HepG2 (cell line): Measurements from ENCODE around the gene ACOT13. TPM values are rescaled to one million over a fixed set of nuclear protein-coding genes. Genes with fewer than 3 reads are reported as not detected.

Source experiments
- ARNTL ChIP-seq: sonication (generic); formaldehyde crosslinking; IDR thresholded peaks from 2 replicates; pipeline ENCODE4 v1.4.0; 2020; ENCODE audit warnings: mild to moderate bottlenecking, missing genetic modification reagents
- ATF6 ChIP-seq: sonication (generic); formaldehyde crosslinking; conservative IDR thresholded peaks from 2 replicates; pipeline ENCODE4 v1.4.0; 2020; ENCODE audit warnings: missing genetic modification reagents
- ISL2 ChIP-seq: sonication (generic); formaldehyde crosslinking; IDR thresholded peaks from 2 replicates; pipeline ENCODE4 v1.5.0; 2020; ENCODE audit warnings: missing genetic modification reagents
- MNT ChIP-seq: fragments of 450-650 bp; IDR thresholded peaks from 2 replicates; pipeline ENCODE4 v1.6.1; 2016
- RELA ChIP-seq: sonication (generic); formaldehyde crosslinking; IDR thresholded peaks from 2 replicates; pipeline ENCODE4 v1.4.0; 2020; ENCODE audit warnings: missing genetic modification reagents
- SRSF9 ChIP-seq: fragments of 200-400 bp; formaldehyde crosslinking; IDR thresholded peaks from 2 replicates; pipeline ENCODE4 v1.6.1; 2018; ENCODE audit warnings: borderline replicate concordance, mild to moderate bottlenecking, low read depth, low read length; ENCODE audit not compliant: insufficient read depth, poor library complexity, severe bottlenecking
- TGIF2 ChIP-seq: IDR thresholded peaks from 2 replicates; pipeline ENCODE4 v1.6.1; 2016; ENCODE audit warnings: control low read depth, missing compliant biosample characterization
- ZFP91 ChIP-seq: sonication (generic); formaldehyde crosslinking; IDR thresholded peaks from 2 replicates; pipeline ENCODE4 v1.9.0; 2022; ENCODE audit warnings: missing genetic modification reagents, mild to moderate bottlenecking, borderline replicate concordance
- ZMAT5 ChIP-seq: sonication (generic); formaldehyde crosslinking; IDR thresholded peaks from 2 replicates; pipeline ENCODE4 v1.5.0; 2020; ENCODE audit warnings: mild to moderate bottlenecking, low read depth, missing genetic modification reagents, borderline replicate concordance
- ZMYM4 ChIP-seq: sonication (generic); formaldehyde crosslinking; IDR thresholded peaks from 2 replicates; pipeline ENCODE4 v1.8.1; 2023; ENCODE audit warnings: mild to moderate bottlenecking, missing genetic modification reagents
- ZNF350 ChIP-seq: sonication (generic); formaldehyde crosslinking; IDR thresholded peaks from 2 replicates; pipeline ENCODE4 v1.4.0; 2020; ENCODE audit warnings: mild to moderate bottlenecking, low read depth, missing genetic modification reagents, borderline replicate concordance
- ZNF598 ChIP-seq: sonication (generic); formaldehyde crosslinking; IDR thresholded peaks from 2 replicates; pipeline ENCODE4 v1.5.1; 2020; ENCODE audit warnings: mild to moderate bottlenecking, missing genetic modification reagents, borderline replicate concordance
- ZSCAN9 ChIP-seq: IDR thresholded peaks from 2 replicates; pipeline ENCODE4 v1.6.1; 2016; ENCODE audit warnings: borderline replicate concordance
- polyA plus RNA-seq, 8 experiments: library from polyadenylated mRNA; depleted of rRNA in 3 of 8; stranded (reverse) in 7 of 8; unstranded in 1 of 8; fragments of >200 nt; fragmentation: Illumina TruSeq in 4 of 8; extraction: Trizol in 4 of 8; gene quantifications; 2 replicates each; pipeline versions ENCODE4 v1.2.1 to v1.2.3, GENCODE V29; 2011 to 2016; ENCODE audit warnings: low read depth in 4 of 8, missing spikeins in 1 of 8, mixed read lengths in 1 of 8; ENCODE audit not compliant: insufficient read depth in 1 of 8
- total RNA-seq, 5 experiments: library from RNA; depleted of rRNA; stranded (reverse); fragments of >200 nt; fragmentation: Illumina TruSeq; extraction: Trizol; gene quantifications; 2 replicates each; pipeline ENCODE4 v1.2.3, GENCODE V29; 2016; ENCODE audit warnings: low read depth in 1 of 5
- TF ChIP-seq, protein P1 (sequence below): sonication (generic); formaldehyde crosslinking; IDR thresholded peaks from 2 replicates; pipeline ENCODE4 v1.5.1; 2020; ENCODE audit warnings: missing genetic modification reagents, mild to moderate bottlenecking, borderline replicate concordance
- TF ChIP-seq, protein P2 (sequence below): sonication (generic); formaldehyde crosslinking; IDR thresholded peaks from 2 replicates; pipeline ENCODE4 v1.4.0; 2020; ENCODE audit warnings: low read depth, mild to moderate bottlenecking, missing genetic modification reagents

ACOT13 gene
- total and polyA plus RNA-seq, 2 of the 13 experiments (the other 11 are each of a cell fraction or from before 2014, with no cell fraction given), result 31.5 to 45.1 TPM

- TF ChIP-seq ATF6 (CRISPR knock-in tag) (peak; percentile 52; the same call in 1 of the 2 replicates), TGIF2 (no peak), RELA (peak; percentile 60), ZNF598 (CRISPR knock-in tag) (no peak), ZNF350 (CRISPR knock-in tag) (peak; percentile 88), MNT (no peak), ARNTL (CRISPR knock-in tag) (no peak), ZFP91 (CRISPR knock-in tag) (peak; percentile 89; the same call in 1 of the 2 replicates), ZMYM4 (CRISPR knock-in tag) (peak; percentile 90), SRSF9 (no peak), ISL2 (CRISPR knock-in tag) (peak; percentile 88), ZSCAN9 (CRISPR knock-in tag) (peak; percentile 90), ZMAT5 (CRISPR knock-in tag) (no peak)
- TF ChIP-seq, protein P1, sequence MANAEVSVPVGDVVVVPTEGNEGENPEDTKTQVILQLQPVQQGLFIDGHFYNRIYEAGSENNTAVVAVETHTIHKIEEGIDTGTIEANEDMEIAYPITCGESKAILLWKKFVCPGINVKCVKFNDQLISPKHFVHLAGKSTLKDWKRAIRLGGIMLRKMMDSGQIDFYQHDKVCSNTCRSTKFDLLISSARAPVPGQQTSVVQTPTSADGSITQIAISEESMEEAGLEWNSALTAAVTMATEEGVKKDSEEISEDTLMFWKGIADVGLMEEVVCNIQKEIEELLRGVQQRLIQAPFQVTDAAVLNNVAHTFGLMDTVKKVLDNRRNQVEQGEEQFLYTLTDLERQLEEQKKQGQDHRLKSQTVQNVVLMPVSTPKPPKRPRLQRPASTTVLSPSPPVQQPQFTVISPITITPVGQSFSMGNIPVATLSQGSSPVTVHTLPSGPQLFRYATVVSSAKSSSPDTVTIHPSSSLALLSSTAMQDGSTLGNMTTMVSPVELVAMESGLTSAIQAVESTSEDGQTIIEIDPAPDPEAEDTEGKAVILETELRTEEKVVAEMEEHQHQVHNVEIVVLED (CRISPR knock-in tag), result peak; percentile 80
- TF ChIP-seq, protein P2, sequence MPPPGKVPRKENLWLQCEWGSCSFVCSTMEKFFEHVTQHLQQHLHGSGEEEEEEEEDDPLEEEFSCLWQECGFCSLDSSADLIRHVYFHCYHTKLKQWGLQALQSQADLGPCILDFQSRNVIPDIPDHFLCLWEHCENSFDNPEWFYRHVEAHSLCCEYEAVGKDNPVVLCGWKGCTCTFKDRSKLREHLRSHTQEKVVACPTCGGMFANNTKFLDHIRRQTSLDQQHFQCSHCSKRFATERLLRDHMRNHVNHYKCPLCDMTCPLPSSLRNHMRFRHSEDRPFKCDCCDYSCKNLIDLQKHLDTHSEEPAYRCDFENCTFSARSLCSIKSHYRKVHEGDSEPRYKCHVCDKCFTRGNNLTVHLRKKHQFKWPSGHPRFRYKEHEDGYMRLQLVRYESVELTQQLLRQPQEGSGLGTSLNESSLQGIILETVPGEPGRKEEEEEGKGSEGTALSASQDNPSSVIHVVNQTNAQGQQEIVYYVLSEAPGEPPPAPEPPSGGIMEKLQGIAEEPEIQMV (CRISPR knock-in tag), result peak; percentile 97
These were observed 54.0 kb downstream of the ACOT13 start (continued) for GRCh38 chr6:24720604-24721460.
